Measurements from ENCODE around the gene CRYBG2. TPM values are rescaled to one million over a fixed set of nuclear protein-coding genes. Genes with fewer than 3 reads are reported as not detected.

Gene CRYBG2
- polyA plus RNA-seq, 1 donor from 2014 or later: 2.5 TPM

DNA sequence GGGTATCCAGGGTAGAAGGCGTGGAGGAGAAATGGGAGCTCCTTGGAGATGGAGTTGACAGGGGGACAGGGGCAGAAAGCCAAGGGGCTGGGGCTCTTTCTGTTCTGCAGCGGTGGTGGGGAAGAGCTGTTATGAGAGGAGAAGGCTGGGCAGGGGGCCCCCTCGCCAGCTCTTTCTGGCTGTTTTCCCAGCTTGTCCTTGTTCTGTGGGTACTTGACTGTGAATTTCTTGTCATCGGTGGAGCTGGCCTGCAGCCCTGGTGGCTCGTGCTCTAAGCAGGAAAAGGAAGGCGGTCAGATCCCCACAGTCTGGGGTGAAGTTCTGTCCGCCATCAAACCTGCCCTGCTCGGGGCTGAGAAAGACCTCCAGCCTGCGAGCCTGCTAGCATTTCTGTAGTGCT, 11.0 kb upstream of the CRYBG2 start:
- TF ChIP-seq RAD21 (conservative IDR thresholded peaks at IDR 0.05) (no peak), EP300 (conservative IDR thresholded peaks at IDR 0.05; ENCODE audit: poor library complexity, severe bottlenecking) (no peak)
- Histone ChIP-seq H3K4me2 (ENCODE audit: low read length) (no peak overlapping the region), H2AFZ (ENCODE audit: low read depth, low read length) (no peak overlapping the region), H3K9me3 (ENCODE audit: low read length) (no peaks in the 10 kb centered on the region), H3K27me3 (ENCODE audit: insufficient read depth, low read depth, low read length) (peaks cover 10% of the 10 kb centered on the region), H3K27ac (ENCODE audit: low read length) (no peak overlapping the region), H3K9ac (ENCODE audit: low read length) (no peak overlapping the region), H3F3A (ENCODE audit: insufficient read depth, low read length, poor library complexity, severe bottlenecking) (no peaks in the 10 kb centered on the region), H3K36me3 (ENCODE audit: insufficient read depth, low read length) (no peaks in the 10 kb centered on the region), H3K9me2 (ENCODE audit: insufficient read depth, low read length) (no peaks in the 10 kb centered on the region), H3K4me3 (ENCODE audit: low read length) (no peak overlapping the region), H4K20me1 (ENCODE audit: insufficient read depth) (no peaks in the 10 kb centered on the region), H3K79me2 (replicated peaks; ENCODE audit: insufficient read depth, low read length) (no peaks in the 10 kb centered on the region)

GRCh38 chr1:26363549-26364448, 9.9 kb upstream of the CRYBG2 start:
- TF ChIP-seq EZH2 (IDR thresholded peaks at IDR 0.05; ENCODE audit: borderline replicate concordance, insufficient read depth, low read length, poor library complexity, severe bottlenecking) (no peak), POLR2AphosphoS5 (IDR thresholded peaks at IDR 0.05) (no peak), EP300 (conservative IDR thresholded peaks at IDR 0.05; ENCODE audit: poor library complexity, severe bottlenecking) (no peak), MXI1 (conservative IDR thresholded peaks at IDR 0.05; ENCODE audit: poor library complexity, severe bottlenecking) (no peak), CTCF (IDR thresholded peaks at IDR 0.05; ENCODE audit: poor library complexity, severe bottlenecking) (peak; percentile 76), RAD21 (conservative IDR thresholded peaks at IDR 0.05) (peak; percentile 68), TAF1 (IDR thresholded peaks at IDR 0.05; ENCODE audit: low read depth) (no peak), SMC3 (conservative IDR thresholded peaks at IDR 0.05; ENCODE audit: poor library complexity) (peak; percentile 71)
- TF ChIP-seq, protein P1, sequence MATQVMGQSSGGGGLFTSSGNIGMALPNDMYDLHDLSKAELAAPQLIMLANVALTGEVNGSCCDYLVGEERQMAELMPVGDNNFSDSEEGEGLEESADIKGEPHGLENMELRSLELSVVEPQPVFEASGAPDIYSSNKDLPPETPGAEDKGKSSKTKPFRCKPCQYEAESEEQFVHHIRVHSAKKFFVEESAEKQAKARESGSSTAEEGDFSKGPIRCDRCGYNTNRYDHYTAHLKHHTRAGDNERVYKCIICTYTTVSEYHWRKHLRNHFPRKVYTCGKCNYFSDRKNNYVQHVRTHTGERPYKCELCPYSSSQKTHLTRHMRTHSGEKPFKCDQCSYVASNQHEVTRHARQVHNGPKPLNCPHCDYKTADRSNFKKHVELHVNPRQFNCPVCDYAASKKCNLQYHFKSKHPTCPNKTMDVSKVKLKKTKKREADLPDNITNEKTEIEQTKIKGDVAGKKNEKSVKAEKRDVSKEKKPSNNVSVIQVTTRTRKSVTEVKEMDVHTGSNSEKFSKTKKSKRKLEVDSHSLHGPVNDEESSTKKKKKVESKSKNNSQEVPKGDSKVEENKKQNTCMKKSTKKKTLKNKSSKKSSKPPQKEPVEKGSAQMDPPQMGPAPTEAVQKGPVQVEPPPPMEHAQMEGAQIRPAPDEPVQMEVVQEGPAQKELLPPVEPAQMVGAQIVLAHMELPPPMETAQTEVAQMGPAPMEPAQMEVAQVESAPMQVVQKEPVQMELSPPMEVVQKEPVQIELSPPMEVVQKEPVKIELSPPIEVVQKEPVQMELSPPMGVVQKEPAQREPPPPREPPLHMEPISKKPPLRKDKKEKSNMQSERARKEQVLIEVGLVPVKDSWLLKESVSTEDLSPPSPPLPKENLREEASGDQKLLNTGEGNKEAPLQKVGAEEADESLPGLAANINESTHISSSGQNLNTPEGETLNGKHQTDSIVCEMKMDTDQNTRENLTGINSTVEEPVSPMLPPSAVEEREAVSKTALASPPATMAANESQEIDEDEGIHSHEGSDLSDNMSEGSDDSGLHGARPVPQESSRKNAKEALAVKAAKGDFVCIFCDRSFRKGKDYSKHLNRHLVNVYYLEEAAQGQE (IDR thresholded peaks at IDR 0.05; ENCODE audit: borderline replicate concordance): no peak
- H2AFZ ChIP-seq (ENCODE audit: low read depth, low read length): no peak overlapping the region

More at GRCh38 chr1:26363549-26364448, 9.9 kb upstream of the CRYBG2 start:
- Histone ChIP-seq H3K4me2 (ENCODE audit: low read length) (no peak overlapping the region), H3K9ac (ENCODE audit: low read length) (no peak overlapping the region), H4K20me1 (ENCODE audit: insufficient read depth) (no peaks in the 10 kb centered on the region), H3K27me3 (ENCODE audit: insufficient read depth, low read depth, low read length) (peaks cover 17% of the 10 kb centered on the region), H3K9me2 (ENCODE audit: insufficient read depth, low read length) (no peaks in the 10 kb centered on the region), H3F3A (ENCODE audit: insufficient read depth, low read length, poor library complexity, severe bottlenecking) (no peaks in the 10 kb centered on the region), H3K36me3 (ENCODE audit: insufficient read depth, low read length) (no peaks in the 10 kb centered on the region), H3K4me3 (ENCODE audit: low read length) (no peak overlapping the region), H3K27ac (ENCODE audit: low read length) (no peak overlapping the region), H3K9me3 (ENCODE audit: low read length) (no peaks in the 10 kb centered on the region), H3K79me2 (replicated peaks; ENCODE audit: insufficient read depth, low read length) (no peaks in the 10 kb centered on the region)

All from neural cell (in vitro differentiated cells).